A204.1 (cell line): ENCODE data around the gene ZNF35.
"Not testable (repeated sequence)": the region's sequence is repeated elsewhere in the genome, so short reads cannot be mapped to it uniquely, and the experiment has no call there.

ENCODE experiments used
- FAIRE-seq: peaks from 2 replicates; lab custom pipeline; 2012; peaks lifted over from hg19 to GRCh38; lab: Jason Lieb, UNC

The ZNF35 gene

GRCh38 chr3:44648564-44649229 is at the start of gene ZNF35:
TSS of gene ZNF35 (plus strand) at chr3:44648732. CDS start at chr3:44651068, 2,336 bp downstream.
- peak; percentile 68 for FAIRE-seq

- no peak for FAIRE-seq
These were observed 46.8 kb upstream of the ZNF35 start for GRCh38 chr3:44601749-44602148.

GRCh38 chr3:44612678-44613077 is 35.9 kb upstream of the ZNF35 start:
- FAIRE-seq, result no peak

- FAIRE-seq, result peak; percentile 89
These were observed 23.6 kb upstream of the ZNF35 start, which contains the start of gene ZNF197 for GRCh38 chr3:44624749-44625480. TSS of gene ZNF197 (plus strand) at chr3:44625036. CDS start at chr3:44629155, 4,119 bp downstream.

GRCh38 chr3:44628716-44629115 is 19.8 kb upstream of the ZNF35 start:
- FAIRE-seq, result no peak

GRCh38 chr3:44632193-44632592 is 16.3 kb upstream of the ZNF35 start:
- no peak for FAIRE-seq

GRCh38 chr3:44642337-44642736 is 6.2 kb upstream of the ZNF35 start:
- no peak for FAIRE-seq

GRCh38 chr3:44643024-44643423 is 5.5 kb upstream of the ZNF35 start:
- no peak for FAIRE-seq

- no peak for FAIRE-seq
These were observed 761 bp upstream of the ZNF35 start for GRCh38 chr3:44647771-44648170.

GRCh38 chr3:44649709-44650108 is 1.2 kb downstream of the ZNF35 start:
- FAIRE-seq, result peak; percentile 40

GRCh38 chr3:44654039-44654438 is 5.5 kb downstream of the ZNF35 start:
- no peak for FAIRE-seq

GRCh38 chr3:44659015-44659414 is 10.5 kb downstream of the ZNF35 start:
- FAIRE-seq, result no peak

- FAIRE-seq, result no peak
These were observed 10.9 kb downstream of the ZNF35 start for GRCh38 chr3:44659434-44659833.

GRCh38 chr3:44661189-44661588 is 12.7 kb downstream of the ZNF35 start:
- no peak for FAIRE-seq

- no peak for FAIRE-seq
These were observed 16.6 kb downstream of the ZNF35 start for GRCh38 chr3:44665173-44665572.

GRCh38 chr3:44666346-44666745 is 17.8 kb downstream of the ZNF35 start:
- no peak for FAIRE-seq

GRCh38 chr3:44669760-44670159 is 21.2 kb downstream of the ZNF35 start:
- no peak for FAIRE-seq

- not testable (repeated sequence) for FAIRE-seq
These were observed 24.9 kb downstream of the ZNF35 start for GRCh38 chr3:44673466-44673865.

- no peak for FAIRE-seq
These were observed 25.7 kb downstream of the ZNF35 start for GRCh38 chr3:44674211-44674610.

GRCh38 chr3:44678480-44679116 is 30.1 kb downstream of the ZNF35 start:
- no peak for FAIRE-seq

- no peak for FAIRE-seq
These were observed 32.5 kb downstream of the ZNF35 start for GRCh38 chr3:44680921-44681455.

GRCh38 chr3:44682182-44682896 is 33.8 kb downstream of the ZNF35 start:
- FAIRE-seq, result no peak
